SK-N-SH treated with all-trans-retinoic acid at 6 μM for 48 hours (cell line): ENCODE measurements around the gene CAPN1.

Source experiments
- ATAC-seq: fragments of 200-7000 bp; cut with Tn5 transposase; 3 replicates; pipeline ENCODE4 v1.9.1; 2020; ENCODE audit warnings: mild to moderate bottlenecking, moderate library complexity
- BACH2 ChIP-seq: fragments of 250-450 bp; sonication (Bioruptor Pico); IDR thresholded peaks from 2 replicates; pipeline ENCODE4 v1.9.0; 2021; ENCODE audit warnings: mild to moderate bottlenecking, borderline replicate concordance
- CSDC2 ChIP-seq: fragments of 250-450 bp; sonication (Bioruptor Pico); IDR thresholded peaks from 2 replicates; pipeline ENCODE4 v1.5.0; 2020; ENCODE audit warnings: mild to moderate bottlenecking, moderate library complexity
- ESRRG ChIP-seq: fragments of 250-450 bp; sonication (Bioruptor Pico); IDR thresholded peaks from 2 replicates; pipeline ENCODE4 v1.6.1; 2021; ENCODE audit warnings: mild to moderate bottlenecking
- GLIS3 ChIP-seq: fragments of 250-450 bp; sonication (Bioruptor Pico); IDR thresholded peaks from 2 replicates; pipeline ENCODE4 v1.5.0; 2020; ENCODE audit warnings: mild to moderate bottlenecking, moderate library complexity
- ISL1 ChIP-seq: fragments of 250-450 bp; sonication (Bioruptor Pico); IDR thresholded peaks from 2 replicates; pipeline ENCODE4 v2.1.2; 2022; ENCODE audit warnings: mild to moderate bottlenecking, moderate library complexity
- OSR1 ChIP-seq: fragments of 250-450 bp; sonication (Bioruptor Pico); IDR thresholded peaks from 2 replicates; pipeline ENCODE4 v1.8.0; 2022; ENCODE audit warnings: moderate library complexity, mild to moderate bottlenecking, inconsistent platforms
- RARB ChIP-seq: fragments of 250-450 bp; sonication (Bioruptor Pico); IDR thresholded peaks from 2 replicates; pipeline ENCODE4 v1.8.0; 2021; ENCODE audit warnings: mild to moderate bottlenecking, moderate library complexity
- SNAI2 ChIP-seq: fragments of 250-450 bp; sonication (Bioruptor Pico); IDR thresholded peaks from 2 replicates; pipeline ENCODE4 v1.5.0; 2020; ENCODE audit warnings: mild to moderate bottlenecking, moderate library complexity
- TCF4 ChIP-seq: fragments of 250-450 bp; sonication (Bioruptor Pico); IDR thresholded peaks from 2 replicates; pipeline ENCODE4 v1.8.0; 2021; ENCODE audit warnings: mild to moderate bottlenecking, moderate library complexity, borderline replicate concordance
- TOX ChIP-seq: fragments of 250-450 bp; sonication (Bioruptor Pico); IDR thresholded peaks from 2 replicates; pipeline ENCODE4 v1.8.0; 2021; ENCODE audit warnings: mild to moderate bottlenecking, moderate library complexity, borderline replicate concordance
- ZC3H10 ChIP-seq: fragments of 250-450 bp; sonication (Bioruptor Pico); IDR thresholded peaks from 2 replicates; pipeline ENCODE4 v1.5.1; 2021; ENCODE audit warnings: mild to moderate bottlenecking, moderate library complexity
- ZFP3 ChIP-seq: fragments of 250-450 bp; sonication (Bioruptor Pico); IDR thresholded peaks from 2 replicates; pipeline ENCODE4 v1.5.0; 2020; ENCODE audit warnings: mild to moderate bottlenecking, moderate library complexity
- ZFP30 ChIP-seq: fragments of 450-650 bp; formaldehyde crosslinking; IDR thresholded peaks from 2 replicates; pipeline ENCODE4 v1.5.0; 2022; ENCODE audit warnings: mild to moderate bottlenecking, moderate library complexity
- ZNF565 ChIP-seq: fragments of 450-650 bp; formaldehyde crosslinking; conservative IDR thresholded peaks from 2 replicates; pipeline ENCODE4 v1.5.0; 2020; ENCODE audit warnings: low read depth, mild to moderate bottlenecking, moderate library complexity
- ZNF70 ChIP-seq: fragments of 450-650 bp; formaldehyde crosslinking; IDR thresholded peaks from 2 replicates; pipeline ENCODE4 v1.5.0; 2020; ENCODE audit warnings: mild to moderate bottlenecking, moderate library complexity
- ZNF8 ChIP-seq: fragments of 450-650 bp; formaldehyde crosslinking; IDR thresholded peaks from 2 replicates; pipeline ENCODE4 v1.5.0; 2020; ENCODE audit warnings: mild to moderate bottlenecking, moderate library complexity
- TF ChIP-seq, protein P1 (sequence below): fragments of 250-450 bp; sonication (Bioruptor Pico); IDR thresholded peaks from 2 replicates; pipeline ENCODE4 v1.5.0; 2020; ENCODE audit warnings: mild to moderate bottlenecking, moderate library complexity
- TF ChIP-seq, protein P2 (sequence below): fragments of 250-450 bp; sonication (Bioruptor Pico); IDR thresholded peaks from 2 replicates; pipeline ENCODE4 v1.8.0; 2020; ENCODE audit warnings: mild to moderate bottlenecking, moderate library complexity, borderline replicate concordance
- TF ChIP-seq, protein P3 (sequence below): fragments of 250-450 bp; sonication (Bioruptor Pico); IDR thresholded peaks from 2 replicates; pipeline ENCODE4 v1.5.1; 2021; ENCODE audit warnings: mild to moderate bottlenecking, moderate library complexity
- TF ChIP-seq, protein P4 (sequence below): fragments of 250-450 bp; sonication (Bioruptor Pico); IDR thresholded peaks from 2 replicates; pipeline ENCODE4 v1.5.1; 2020; ENCODE audit warnings: low read depth, mild to moderate bottlenecking, moderate library complexity
- TF ChIP-seq, protein P5 (sequence below): fragments of 250-450 bp; sonication (Bioruptor Pico); IDR thresholded peaks from 2 replicates; pipeline ENCODE4 v1.8.0; 2021; ENCODE audit warnings: low read depth, mild to moderate bottlenecking, moderate library complexity, borderline replicate concordance

CAPN1 gene

DNA sequence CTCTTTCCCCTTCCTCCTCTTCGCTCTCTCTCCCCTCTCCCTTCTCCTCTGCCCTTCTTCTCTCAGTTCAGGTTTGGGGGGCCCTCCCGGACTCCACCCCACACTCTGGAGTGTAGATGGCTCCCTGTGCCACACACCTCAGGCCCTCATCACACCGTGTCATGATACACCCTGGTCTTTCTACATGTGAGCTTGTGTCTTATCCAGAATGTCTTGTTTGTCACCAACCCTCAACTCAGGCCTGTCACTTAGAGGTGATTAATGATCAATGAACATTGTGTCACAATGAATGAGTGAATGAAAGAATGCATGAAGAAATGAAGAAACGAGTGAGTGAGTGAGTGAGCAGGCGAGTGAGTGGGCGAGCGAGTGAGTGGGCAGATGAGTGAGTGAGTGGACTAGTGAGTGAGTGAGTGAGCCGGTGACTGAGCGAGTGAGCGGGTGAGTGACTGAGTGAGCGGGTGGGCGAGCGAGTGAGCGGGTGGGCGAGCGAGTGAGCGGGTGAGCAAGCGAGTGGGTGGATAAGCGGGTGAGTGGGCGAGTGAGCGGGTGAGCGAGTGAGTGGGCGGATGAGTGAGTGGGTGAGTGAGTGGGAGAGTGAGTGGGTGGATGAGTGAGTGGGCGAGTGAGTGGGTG lies 33.8 kb downstream of the CAPN1 start:
- no peak for ATAC-seq
- TF ChIP-seq ZFP30 (CRISPR knock-in tag) (no peak), ZNF8 (no peak), ZNF70 (CRISPR knock-in tag) (no peak), ESRRG (CRISPR knock-in tag) (no peak), ZFP3 (CRISPR knock-in tag) (no peak), CSDC2 (CRISPR knock-in tag) (no peak), SNAI2 (no peak), OSR1 (CRISPR knock-in tag) (no peak)
- TF ChIP-seq, protein P1, sequence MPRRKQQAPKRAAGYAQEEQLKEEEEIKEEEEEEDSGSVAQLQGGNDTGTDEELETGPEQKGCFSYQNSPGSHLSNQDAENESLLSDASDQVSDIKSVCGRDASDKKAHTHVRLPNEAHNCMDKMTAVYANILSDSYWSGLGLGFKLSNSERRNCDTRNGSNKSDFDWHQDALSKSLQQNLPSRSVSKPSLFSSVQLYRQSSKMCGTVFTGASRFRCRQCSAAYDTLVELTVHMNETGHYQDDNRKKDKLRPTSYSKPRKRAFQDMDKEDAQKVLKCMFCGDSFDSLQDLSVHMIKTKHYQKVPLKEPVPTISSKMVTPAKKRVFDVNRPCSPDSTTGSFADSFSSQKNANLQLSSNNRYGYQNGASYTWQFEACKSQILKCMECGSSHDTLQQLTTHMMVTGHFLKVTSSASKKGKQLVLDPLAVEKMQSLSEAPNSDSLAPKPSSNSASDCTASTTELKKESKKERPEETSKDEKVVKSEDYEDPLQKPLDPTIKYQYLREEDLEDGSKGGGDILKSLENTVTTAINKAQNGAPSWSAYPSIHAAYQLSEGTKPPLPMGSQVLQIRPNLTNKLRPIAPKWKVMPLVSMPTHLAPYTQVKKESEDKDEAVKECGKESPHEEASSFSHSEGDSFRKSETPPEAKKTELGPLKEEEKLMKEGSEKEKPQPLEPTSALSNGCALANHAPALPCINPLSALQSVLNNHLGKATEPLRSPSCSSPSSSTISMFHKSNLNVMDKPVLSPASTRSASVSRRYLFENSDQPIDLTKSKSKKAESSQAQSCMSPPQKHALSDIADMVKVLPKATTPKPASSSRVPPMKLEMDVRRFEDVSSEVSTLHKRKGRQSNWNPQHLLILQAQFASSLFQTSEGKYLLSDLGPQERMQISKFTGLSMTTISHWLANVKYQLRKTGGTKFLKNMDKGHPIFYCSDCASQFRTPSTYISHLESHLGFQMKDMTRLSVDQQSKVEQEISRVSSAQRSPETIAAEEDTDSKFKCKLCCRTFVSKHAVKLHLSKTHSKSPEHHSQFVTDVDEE (CRISPR knock-in tag) = no peak

DNA sequence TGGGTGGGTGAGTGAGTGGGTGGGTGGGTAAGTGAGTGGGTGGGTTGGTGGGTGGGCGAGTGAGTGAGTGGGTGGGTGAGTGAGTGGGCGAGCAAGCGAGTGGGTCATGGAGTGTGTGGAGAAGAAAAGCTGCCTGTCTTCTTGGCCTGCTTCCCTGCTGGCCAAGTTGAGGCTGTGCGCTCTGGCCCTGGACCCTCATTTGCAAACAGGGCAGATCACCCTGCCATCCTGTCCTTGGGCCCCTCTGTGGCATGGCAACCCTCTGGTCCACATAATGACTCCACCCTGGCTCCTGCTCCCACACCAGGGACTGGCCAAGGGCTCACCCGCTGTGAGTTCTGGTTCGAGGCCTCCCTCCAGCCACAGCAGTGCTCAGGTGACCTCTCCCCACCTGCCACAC lies 35.1 kb downstream of the CAPN1 start:
- no peak for TF ChIP-seq ZC3H10
- TF ChIP-seq ZNF565 = no peak
- TF ChIP-seq ESRRG (CRISPR knock-in tag) = no peak
- TF ChIP-seq TOX (CRISPR knock-in tag) = no peak
- no peak for TF ChIP-seq BACH2 (CRISPR knock-in tag)
- TF ChIP-seq RARB (CRISPR knock-in tag) = no peak
- TF ChIP-seq OSR1 (CRISPR knock-in tag) = no peak
- TF ChIP-seq ZNF8 = no peak
- TF ChIP-seq SNAI2 = no peak
- TF ChIP-seq ISL1 (CRISPR knock-in tag) = no peak
- no peak for TF ChIP-seq ZFP3 (CRISPR knock-in tag)
- TF ChIP-seq, protein P1 (CRISPR knock-in tag) = no peak
- no peak for TF ChIP-seq GLIS3
- no peak for TF ChIP-seq ZFP30 (CRISPR knock-in tag)
- TF ChIP-seq, protein P2, sequence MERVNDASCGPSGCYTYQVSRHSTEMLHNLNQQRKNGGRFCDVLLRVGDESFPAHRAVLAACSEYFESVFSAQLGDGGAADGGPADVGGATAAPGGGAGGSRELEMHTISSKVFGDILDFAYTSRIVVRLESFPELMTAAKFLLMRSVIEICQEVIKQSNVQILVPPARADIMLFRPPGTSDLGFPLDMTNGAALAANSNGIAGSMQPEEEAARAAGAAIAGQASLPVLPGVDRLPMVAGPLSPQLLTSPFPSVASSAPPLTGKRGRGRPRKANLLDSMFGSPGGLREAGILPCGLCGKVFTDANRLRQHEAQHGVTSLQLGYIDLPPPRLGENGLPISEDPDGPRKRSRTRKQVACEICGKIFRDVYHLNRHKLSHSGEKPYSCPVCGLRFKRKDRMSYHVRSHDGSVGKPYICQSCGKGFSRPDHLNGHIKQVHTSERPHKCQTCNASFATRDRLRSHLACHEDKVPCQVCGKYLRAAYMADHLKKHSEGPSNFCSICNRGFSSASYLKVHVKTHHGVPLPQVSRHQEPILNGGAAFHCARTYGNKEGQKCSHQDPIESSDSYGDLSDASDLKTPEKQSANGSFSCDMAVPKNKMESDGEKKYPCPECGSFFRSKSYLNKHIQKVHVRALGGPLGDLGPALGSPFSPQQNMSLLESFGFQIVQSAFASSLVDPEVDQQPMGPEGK = no peak
- TF ChIP-seq ZNF70 (CRISPR knock-in tag) = no peak
- TF ChIP-seq, protein P3, sequence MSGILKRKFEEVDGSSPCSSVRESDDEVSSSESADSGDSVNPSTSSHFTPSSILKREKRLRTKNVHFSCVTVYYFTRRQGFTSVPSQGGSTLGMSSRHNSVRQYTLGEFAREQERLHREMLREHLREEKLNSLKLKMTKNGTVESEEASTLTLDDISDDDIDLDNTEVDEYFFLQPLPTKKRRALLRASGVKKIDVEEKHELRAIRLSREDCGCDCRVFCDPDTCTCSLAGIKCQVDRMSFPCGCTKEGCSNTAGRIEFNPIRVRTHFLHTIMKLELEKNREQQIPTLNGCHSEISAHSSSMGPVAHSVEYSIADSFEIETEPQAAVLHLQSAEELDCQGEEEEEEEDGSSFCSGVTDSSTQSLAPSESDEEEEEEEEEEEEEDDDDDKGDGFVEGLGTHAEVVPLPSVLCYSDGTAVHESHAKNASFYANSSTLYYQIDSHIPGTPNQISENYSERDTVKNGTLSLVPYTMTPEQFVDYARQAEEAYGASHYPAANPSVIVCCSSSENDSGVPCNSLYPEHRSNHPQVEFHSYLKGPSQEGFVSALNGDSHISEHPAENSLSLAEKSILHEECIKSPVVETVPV = no peak
- no peak for TF ChIP-seq TCF4 (CRISPR knock-in tag)
- ATAC-seq = no peak

DNA sequence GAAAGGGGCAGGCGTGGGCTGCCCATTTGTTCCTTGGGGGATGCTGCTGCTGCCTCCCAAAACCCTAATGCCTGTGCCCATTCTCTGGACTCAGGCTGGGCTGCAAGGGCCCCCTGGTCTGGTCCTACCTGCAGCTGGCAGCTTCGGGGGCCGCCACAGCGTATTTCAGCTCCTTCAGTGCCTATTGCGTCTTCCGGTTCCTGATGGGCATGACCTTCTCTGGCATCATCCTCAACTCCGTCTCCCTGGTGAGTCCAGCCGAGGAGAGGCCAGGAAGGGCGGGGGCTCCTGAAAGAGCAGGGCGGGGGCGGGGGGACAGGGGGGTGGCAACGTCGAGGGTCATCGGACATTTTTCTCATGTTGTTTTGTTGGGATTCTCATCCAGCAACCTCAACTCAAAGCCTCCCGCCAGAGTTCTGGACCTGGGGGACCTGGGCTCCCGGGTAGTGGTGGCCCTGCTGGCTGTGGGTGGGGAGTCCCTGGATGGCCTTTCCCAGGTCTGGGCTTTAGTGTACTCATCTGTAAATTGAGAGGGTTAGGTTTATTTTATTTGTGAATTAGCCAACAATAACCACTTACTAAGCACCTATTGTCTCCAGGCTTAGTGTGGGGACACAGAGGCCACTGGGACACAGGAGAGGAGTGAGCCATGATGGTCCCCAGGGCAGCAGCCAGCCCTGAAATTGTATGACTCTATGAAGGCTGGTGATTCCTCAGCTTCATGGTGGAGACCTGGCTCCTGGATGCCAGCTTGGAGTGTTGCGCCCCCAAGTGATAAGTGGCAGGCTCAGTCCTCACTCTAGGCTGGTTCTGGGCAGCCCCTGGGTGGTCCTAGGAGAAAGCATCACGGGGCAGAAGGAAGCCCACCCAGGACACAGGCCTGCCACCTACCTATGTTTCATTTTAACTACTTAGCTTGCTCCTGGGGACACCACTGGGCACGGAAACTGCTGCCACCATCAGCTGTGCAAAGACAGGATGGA lies 36.0 kb downstream of the CAPN1 start:
- no peak for ATAC-seq
- TF ChIP-seq ZFP30 (CRISPR knock-in tag) = no peak
- TF ChIP-seq TOX (CRISPR knock-in tag) = no peak
- TF ChIP-seq ZFP3 (CRISPR knock-in tag) = no peak
- TF ChIP-seq OSR1 (CRISPR knock-in tag) = no peak
- no peak for TF ChIP-seq GLIS3
- TF ChIP-seq, protein P4, sequence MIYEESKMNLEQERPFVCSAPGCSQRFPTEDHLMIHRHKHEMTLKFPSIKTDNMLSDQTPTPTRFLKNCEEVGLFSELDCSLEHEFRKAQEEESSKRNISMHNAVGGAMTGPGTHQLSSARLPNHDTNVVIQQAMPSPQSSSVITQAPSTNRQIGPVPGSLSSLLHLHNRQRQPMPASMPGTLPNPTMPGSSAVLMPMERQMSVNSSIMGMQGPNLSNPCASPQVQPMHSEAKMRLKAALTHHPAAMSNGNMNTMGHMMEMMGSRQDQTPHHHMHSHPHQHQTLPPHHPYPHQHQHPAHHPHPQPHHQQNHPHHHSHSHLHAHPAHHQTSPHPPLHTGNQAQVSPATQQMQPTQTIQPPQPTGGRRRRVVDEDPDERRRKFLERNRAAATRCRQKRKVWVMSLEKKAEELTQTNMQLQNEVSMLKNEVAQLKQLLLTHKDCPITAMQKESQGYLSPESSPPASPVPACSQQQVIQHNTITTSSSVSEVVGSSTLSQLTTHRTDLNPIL (CRISPR knock-in tag) = no peak
- TF ChIP-seq, protein P5, sequence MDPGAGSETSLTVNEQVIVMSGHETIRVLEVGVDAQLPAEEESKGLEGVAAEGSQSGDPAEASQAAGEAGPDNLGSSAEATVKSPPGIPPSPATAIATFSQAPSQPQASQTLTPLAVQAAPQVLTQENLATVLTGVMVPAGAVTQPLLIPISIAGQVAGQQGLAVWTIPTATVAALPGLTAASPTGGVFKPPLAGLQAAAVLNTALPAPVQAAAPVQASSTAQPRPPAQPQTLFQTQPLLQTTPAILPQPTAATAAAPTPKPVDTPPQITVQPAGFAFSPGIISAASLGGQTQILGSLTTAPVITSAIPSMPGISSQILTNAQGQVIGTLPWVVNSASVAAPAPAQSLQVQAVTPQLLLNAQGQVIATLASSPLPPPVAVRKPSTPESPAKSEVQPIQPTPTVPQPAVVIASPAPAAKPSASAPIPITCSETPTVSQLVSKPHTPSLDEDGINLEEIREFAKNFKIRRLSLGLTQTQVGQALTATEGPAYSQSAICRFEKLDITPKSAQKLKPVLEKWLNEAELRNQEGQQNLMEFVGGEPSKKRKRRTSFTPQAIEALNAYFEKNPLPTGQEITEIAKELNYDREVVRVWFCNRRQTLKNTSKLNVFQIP = no peak
- TF ChIP-seq TCF4 (CRISPR knock-in tag) = no peak
- no peak for TF ChIP-seq ZC3H10
